Measurements from ENCODE around the gene HNRNPUL1.

Gene HNRNPUL1

DNA sequence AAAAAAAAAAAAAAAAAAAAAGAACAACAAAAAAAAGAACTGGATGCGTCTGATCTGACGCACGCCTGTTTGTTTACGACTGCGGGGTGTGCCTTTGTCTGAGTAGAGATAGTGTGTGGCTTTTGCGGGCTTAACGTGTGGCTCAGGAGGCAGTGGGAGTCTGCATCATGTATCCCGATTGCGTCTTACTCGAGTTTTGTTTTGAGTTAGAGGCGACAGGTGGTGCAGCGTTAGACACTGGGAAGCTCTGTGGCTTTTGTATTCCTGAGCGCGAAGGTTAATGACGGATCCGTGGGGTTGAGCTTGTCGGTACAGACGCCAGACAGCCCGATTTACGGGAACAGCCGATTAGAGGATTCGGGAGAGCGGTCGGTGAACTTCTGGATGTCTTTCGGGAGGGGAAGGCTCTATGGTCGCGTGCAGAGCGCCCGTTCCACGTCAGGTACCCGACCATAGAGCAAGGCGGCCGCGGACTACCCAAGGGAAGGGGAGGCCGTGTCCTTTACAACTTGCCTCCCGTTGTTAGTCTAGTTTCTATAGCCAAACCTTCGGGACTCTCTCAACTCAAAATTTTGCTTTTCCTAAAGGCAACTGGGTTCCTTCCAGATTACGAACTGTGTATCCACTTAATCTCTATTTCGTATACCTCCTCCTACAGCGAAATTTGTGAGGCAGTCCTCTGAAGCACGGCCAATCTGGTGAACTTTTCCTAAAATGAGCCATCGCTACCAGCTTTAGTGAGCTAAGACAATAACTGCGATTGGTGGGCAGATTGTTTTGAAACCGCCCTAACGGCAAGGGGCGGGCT, 926 bp upstream of the HNRNPUL1 start:
- H3K9ac ChIP-seq (ENCODE audit: insufficient read length), result peak overlapping the region; percentile 97
- H3K9me3 ChIP-seq (ENCODE audit: low read depth, low read length), result no peaks in the 10 kb centered on the region
- DNase-seq (ENCODE audit: low read depth, low spot score), result no peak
- peak overlapping the region; percentile 97 for H3K4me3 ChIP-seq
- H3K27ac ChIP-seq, result peak overlapping the region; percentile 96
- TF ChIP-seq EZH2 (IDR thresholded peaks at IDR 0.05), result no peak
- no peak for TF ChIP-seq FOXP2 (optimal IDR thresholded peaks at IDR 0.05; ENCODE audit: control extremely low read depth, extremely low read length, insufficient read depth)
- peak; percentile 91 for TF ChIP-seq POLR2AphosphoS5 (IDR thresholded peaks at IDR 0.05; ENCODE audit: borderline replicate concordance, low read depth, low read length)
- H3K36me3 ChIP-seq (ENCODE audit: insufficient read depth, low read length), result peaks cover 17% of the 10 kb centered on the region

DNA sequence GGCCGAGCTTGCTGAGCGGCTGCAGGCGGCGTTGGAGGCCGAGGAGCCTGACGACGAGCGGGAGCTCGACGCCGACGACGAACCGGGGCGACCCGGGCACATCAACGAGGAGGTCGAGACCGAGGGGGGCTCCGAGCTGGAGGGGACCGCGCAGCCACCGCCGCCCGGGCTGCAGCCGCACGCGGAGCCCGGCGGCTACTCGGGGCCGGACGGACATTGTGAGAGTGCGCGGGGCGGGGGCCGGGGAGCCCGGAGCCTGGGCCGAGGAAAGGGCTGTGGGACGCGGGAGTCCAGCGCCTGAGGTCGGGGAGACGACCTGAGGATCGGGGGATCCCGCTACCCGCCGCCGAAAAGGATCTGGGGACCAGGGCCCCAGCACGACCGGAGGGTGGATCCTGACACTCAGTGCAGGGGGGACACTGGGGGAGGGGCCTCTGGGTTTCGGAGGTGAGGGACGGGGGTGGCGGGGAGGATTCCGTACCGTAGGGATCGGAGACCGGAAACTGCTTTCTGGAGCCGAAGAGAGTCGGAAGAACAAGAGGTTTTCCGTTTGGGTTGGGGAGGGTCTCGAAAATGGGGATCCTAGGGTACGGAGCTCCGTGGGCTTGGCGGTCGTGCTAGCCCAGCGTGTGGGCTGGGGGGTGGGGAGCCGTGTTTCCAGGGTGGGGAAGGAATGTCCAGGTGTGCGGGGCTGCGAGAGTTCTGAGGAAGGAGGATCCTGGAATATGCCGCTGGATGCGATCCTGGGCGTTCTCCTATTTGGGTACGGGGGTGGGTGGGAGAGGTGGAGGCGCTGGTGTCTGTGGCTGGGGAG, 616 bp downstream of the HNRNPUL1 start:
- H3K9ac ChIP-seq (ENCODE audit: insufficient read length), result peak overlapping the region; percentile 100
- peak overlapping the region; percentile 80 for H3K4me3 ChIP-seq
- H3K9me3 ChIP-seq (ENCODE audit: low read depth, low read length), result no peaks in the 10 kb centered on the region
- H3K27ac ChIP-seq, result peak overlapping the region; percentile 94
- H3K36me3 ChIP-seq (ENCODE audit: insufficient read depth, low read length), result peaks cover 32% of the 10 kb centered on the region
- DNase-seq (ENCODE audit: low read depth, low spot score), result no peak
- no peak for TF ChIP-seq EZH2 (IDR thresholded peaks at IDR 0.05)
- 0 out of 2 replicates have a peak, but pooled peaks have one; percentile 10 for TF ChIP-seq POLR2AphosphoS5 (IDR thresholded peaks at IDR 0.05; ENCODE audit: borderline replicate concordance, low read depth, low read length)

DNA sequence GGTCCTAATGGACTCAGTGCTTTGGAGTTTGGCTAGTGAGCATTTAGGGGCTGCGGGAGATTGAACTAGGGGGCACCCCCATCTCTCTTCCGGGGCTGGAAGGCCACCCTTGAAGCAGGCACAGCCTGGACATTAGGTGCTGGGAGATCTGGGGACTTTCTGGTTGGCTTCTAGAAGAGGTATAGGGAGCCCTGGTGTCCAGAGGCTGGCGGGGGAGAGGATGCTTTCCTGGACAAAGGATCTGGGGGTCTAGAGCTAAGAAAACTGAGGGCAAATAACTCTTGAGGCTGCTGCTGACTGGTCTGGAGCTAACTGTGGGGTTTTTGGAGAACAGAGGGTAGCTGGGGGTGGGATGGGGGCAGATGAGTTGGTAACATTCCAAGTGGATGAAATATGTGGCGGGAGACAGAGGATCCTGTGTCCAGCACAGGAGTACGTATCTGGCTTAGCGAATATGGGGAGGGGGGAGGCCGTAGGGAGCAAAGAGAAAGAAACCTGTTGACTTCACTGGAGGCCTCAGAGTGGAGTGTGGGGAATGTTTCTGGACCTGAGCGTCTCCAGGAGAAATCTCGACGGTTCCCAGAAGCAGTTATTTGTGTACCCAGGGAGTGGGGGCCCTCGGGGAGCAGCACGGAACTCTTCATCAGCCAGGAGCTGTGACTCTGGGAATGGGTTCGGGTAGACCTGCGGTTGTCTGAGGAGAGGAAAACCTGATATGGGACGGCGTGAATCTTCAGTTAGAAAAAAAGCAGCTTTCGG, 1.4 kb downstream of the HNRNPUL1 start:
- Histone ChIP-seq H3K27ac (peak overlapping the region; percentile 94), H3K36me3 (ENCODE audit: insufficient read depth, low read length) (peaks cover 40% of the 10 kb centered on the region), H3K9me3 (ENCODE audit: low read depth, low read length) (no peaks in the 10 kb centered on the region), H3K4me3 (peak overlapping the region; percentile 80), H3K9ac (ENCODE audit: insufficient read length) (peak overlapping the region; percentile 100)
- 0 out of 2 replicates have a peak, but pooled peaks have one; percentile 3 for TF ChIP-seq POLR2AphosphoS5 (IDR thresholded peaks at IDR 0.05; ENCODE audit: borderline replicate concordance, low read depth, low read length)
- no peak for TF ChIP-seq EZH2 (IDR thresholded peaks at IDR 0.05)
- DNase-seq (ENCODE audit: low read depth, low spot score), result no peak

DNA sequence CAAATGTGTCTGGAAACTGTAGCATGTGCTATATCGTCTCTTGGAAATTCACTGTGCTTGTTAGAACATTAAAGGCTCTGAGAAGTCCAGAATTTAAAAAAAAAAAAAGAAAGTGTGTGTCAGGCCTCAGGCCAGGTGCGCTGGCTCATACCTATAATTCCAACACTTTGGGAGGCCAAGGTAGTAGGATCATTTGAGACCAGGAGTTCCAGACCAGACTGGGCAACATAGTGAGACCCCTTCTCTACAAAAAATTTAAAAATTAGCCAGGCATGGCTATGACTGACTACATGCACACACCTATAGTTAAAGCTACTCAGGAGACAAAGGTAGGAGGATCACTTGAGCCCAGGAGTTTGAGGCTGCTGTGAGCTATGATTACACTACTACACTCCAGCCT, 4.9 kb downstream of the HNRNPUL1 start:
- no peak overlapping the region for H3K4me3 ChIP-seq
- no peaks in the 10 kb centered on the region for H3K9me3 ChIP-seq (ENCODE audit: low read depth, low read length)
- H3K27ac ChIP-seq, result no peak overlapping the region
- TF ChIP-seq POLR2AphosphoS5 (IDR thresholded peaks at IDR 0.05; ENCODE audit: borderline replicate concordance, low read depth, low read length) (no peak), EZH2 (IDR thresholded peaks at IDR 0.05) (no peak), FOXP2 (optimal IDR thresholded peaks at IDR 0.05; ENCODE audit: control extremely low read depth, extremely low read length, insufficient read depth) (no peak)
- H3K36me3 ChIP-seq (ENCODE audit: insufficient read depth, low read length), result peaks cover 75% of the 10 kb centered on the region
- H3K9ac ChIP-seq (ENCODE audit: insufficient read length), result no peak overlapping the region
- no peak for DNase-seq (ENCODE audit: low read depth, low spot score)

DNA sequence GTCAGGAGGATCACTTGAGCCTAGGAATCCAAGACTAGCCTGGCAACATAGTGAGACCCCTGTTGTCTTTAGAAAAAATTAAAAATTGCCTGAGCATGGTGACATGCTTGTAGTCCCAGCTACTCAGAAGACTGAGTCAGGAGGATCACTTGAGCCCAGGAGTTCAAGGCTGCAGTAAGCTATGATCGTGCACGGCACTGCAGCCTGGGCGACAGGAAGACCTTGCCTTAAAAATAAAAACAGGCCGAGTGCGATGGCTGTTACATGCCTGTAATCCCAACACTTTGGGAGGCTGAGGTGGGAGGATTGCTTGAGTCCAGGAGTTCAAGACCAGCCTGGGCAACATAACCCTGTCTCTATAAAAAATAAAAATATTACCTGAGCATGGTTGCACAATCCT, 5.4 kb downstream of the HNRNPUL1 start:
- no peak overlapping the region for H3K27ac ChIP-seq
- H3K4me3 ChIP-seq, result no peak overlapping the region
- TF ChIP-seq POLR2AphosphoS5 (IDR thresholded peaks at IDR 0.05; ENCODE audit: borderline replicate concordance, low read depth, low read length), result no peak
- no peak for TF ChIP-seq EZH2 (IDR thresholded peaks at IDR 0.05)
- no peak for TF ChIP-seq FOXP2 (optimal IDR thresholded peaks at IDR 0.05; ENCODE audit: control extremely low read depth, extremely low read length, insufficient read depth)
- no peaks in the 10 kb centered on the region for H3K9me3 ChIP-seq (ENCODE audit: low read depth, low read length)
- no peak overlapping the region for H3K9ac ChIP-seq (ENCODE audit: insufficient read length)
- peaks cover 80% of the 10 kb centered on the region for H3K36me3 ChIP-seq (ENCODE audit: insufficient read depth, low read length)
- no peak for DNase-seq (ENCODE audit: low read depth, low spot score)

DNA sequence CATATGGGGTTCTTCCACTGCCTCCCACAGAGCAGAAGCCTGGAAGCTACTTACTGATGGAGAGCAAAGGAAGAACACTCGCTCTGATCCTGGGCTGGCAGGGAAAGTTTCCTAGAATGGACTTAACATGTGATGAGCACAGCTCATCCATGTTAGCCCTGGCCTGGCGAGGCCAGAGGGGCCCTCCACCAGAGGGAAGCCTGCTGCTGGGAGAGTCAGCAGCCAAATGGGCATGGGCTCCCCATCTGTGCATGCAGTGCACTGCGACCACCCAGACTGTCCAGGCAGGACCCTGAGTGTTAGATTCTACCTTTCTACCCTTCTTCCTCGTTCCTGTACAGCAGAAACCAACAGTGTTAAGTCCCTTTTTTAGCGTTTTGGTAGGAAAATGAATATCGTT, 8.9 kb downstream of the HNRNPUL1 start:
- no peak for TF ChIP-seq FOXP2 (optimal IDR thresholded peaks at IDR 0.05; ENCODE audit: control extremely low read depth, extremely low read length, insufficient read depth)
- TF ChIP-seq POLR2AphosphoS5 (IDR thresholded peaks at IDR 0.05; ENCODE audit: borderline replicate concordance, low read depth, low read length), result no peak
- TF ChIP-seq EZH2 (IDR thresholded peaks at IDR 0.05), result no peak
- Histone ChIP-seq H3K27ac (no peak overlapping the region), H3K9ac (ENCODE audit: insufficient read length) (no peak overlapping the region), H3K36me3 (ENCODE audit: insufficient read depth, low read length) (peaks cover 100% of the 10 kb centered on the region), H3K9me3 (ENCODE audit: low read depth, low read length) (no peaks in the 10 kb centered on the region), H3K4me3 (no peak overlapping the region)
- DNase-seq (ENCODE audit: low read depth, low spot score), result no peak

DNA sequence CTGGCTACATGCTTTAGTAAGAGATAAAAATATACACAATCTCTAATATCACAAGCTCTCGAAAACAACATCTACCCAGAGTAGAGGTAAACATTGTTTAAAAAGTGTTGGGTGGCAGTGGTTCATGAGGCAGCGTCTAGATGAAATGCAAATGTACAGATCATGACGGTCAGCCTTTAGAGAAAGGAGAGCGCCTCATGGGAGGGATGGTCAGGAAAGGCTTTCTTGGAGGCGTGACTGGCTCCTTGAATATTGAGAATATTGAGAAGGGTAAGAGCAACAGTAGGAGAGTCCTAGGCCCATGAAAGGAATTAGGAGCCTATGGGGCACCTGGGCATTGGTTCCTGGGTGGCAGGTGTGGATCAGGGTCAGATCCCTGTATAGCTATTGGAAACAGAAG, 10.6 kb downstream of the HNRNPUL1 start:
- no peak overlapping the region for H3K4me3 ChIP-seq
- H3K27ac ChIP-seq, result no peak overlapping the region
- TF ChIP-seq EZH2 (IDR thresholded peaks at IDR 0.05), result no peak
- no peak for TF ChIP-seq POLR2AphosphoS5 (IDR thresholded peaks at IDR 0.05; ENCODE audit: borderline replicate concordance, low read depth, low read length)
- no peak for TF ChIP-seq FOXP2 (optimal IDR thresholded peaks at IDR 0.05; ENCODE audit: control extremely low read depth, extremely low read length, insufficient read depth)
- no peak for DNase-seq (ENCODE audit: low read depth, low spot score)
- no peaks in the 10 kb centered on the region for H3K9me3 ChIP-seq (ENCODE audit: low read depth, low read length)
- no peak overlapping the region for H3K9ac ChIP-seq (ENCODE audit: insufficient read length)
- peaks cover 99% of the 10 kb centered on the region for H3K36me3 ChIP-seq (ENCODE audit: insufficient read depth, low read length)

DNA sequence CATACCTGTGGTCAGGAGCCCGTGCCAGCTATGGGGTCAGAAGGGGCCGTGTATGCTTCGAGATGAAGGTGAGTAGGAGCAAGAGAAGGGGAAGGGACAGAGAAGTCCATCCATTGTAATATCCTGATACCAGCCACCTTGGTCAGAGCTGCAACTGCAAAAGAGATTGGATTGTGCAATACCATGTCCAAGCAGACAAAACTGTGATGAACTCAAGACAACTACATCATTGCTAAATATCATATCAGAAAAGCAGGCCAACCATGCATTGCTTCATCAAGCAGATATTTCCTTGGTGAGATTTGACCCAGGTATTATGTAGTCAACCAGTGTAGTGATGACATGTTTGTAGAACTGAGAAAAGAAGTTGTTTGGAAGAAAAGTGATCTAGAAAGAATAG, 12.1 kb downstream of the HNRNPUL1 start:
- DNase-seq (ENCODE audit: low read depth, low spot score), result no peak
- no peak overlapping the region for H3K9ac ChIP-seq (ENCODE audit: insufficient read length)
- TF ChIP-seq FOXP2 (optimal IDR thresholded peaks at IDR 0.05; ENCODE audit: control extremely low read depth, extremely low read length, insufficient read depth) (no peak), EZH2 (IDR thresholded peaks at IDR 0.05) (no peak), POLR2AphosphoS5 (IDR thresholded peaks at IDR 0.05; ENCODE audit: borderline replicate concordance, low read depth, low read length) (no peak)
- H3K36me3 ChIP-seq (ENCODE audit: insufficient read depth, low read length), result peaks cover 99% of the 10 kb centered on the region
- no peak overlapping the region for H3K4me3 ChIP-seq
- H3K9me3 ChIP-seq (ENCODE audit: low read depth, low read length), result no peaks in the 10 kb centered on the region
- H3K27ac ChIP-seq, result no peak overlapping the region
